Endothelial cell (in vitro differentiated cells): ENCODE data around the gene ESPNL. TPM values are rescaled to one million over a fixed set of nuclear protein-coding genes. Genes with fewer than 3 reads are reported as not detected.
A peak's percentile ranks its signal among the peaks of the same experiment; 100 is the strongest.

ENCODE experiments used
- DNase-seq: peaks from one replicate; pipeline ENCODE4 v3.0.0; 2021; ENCODE audit warnings: low spot score
- H3K27ac Mint-ChIP-seq: one replicate; pipeline ENCODE4 v1.8.0; 2021; ENCODE audit warnings: mixed read lengths, inconsistent platforms; ENCODE audit not compliant: unreplicated experiment
- H3K27me3 Mint-ChIP-seq: one replicate; pipeline ENCODE4 v1.8.0; 2021; ENCODE audit warnings: mild to moderate bottlenecking, moderate library complexity, mixed read lengths, inconsistent platforms; ENCODE audit not compliant: unreplicated experiment
- H3K36me3 Mint-ChIP-seq: one replicate; pipeline ENCODE4 v1.8.0; 2021; ENCODE audit warnings: mild to moderate bottlenecking, low read depth, mixed read lengths, inconsistent platforms; ENCODE audit not compliant: unreplicated experiment
- H3K4me1 Mint-ChIP-seq: one replicate; pipeline ENCODE4 v1.8.0; 2021; ENCODE audit warnings: mild to moderate bottlenecking, mixed read lengths, inconsistent platforms; ENCODE audit not compliant: unreplicated experiment
- H3K4me3 Mint-ChIP-seq: one replicate; pipeline ENCODE4 v1.8.0; 2021; ENCODE audit warnings: mild to moderate bottlenecking, mixed read lengths, inconsistent platforms; ENCODE audit not compliant: unreplicated experiment
- H3K9me3 Mint-ChIP-seq: one replicate; pipeline ENCODE4 v1.8.0; 2021; ENCODE audit warnings: mixed read lengths, inconsistent platforms; ENCODE audit not compliant: unreplicated experiment
- CTCF ChIP-seq: fragments of 200-600 bp; sonication (generic); IDR thresholded peaks from one replicate; pipeline ENCODE4 v1.5.0; 2021; ENCODE audit warnings: antibody characterized with exemption; ENCODE audit not compliant: unreplicated experiment
- total RNA-seq: library from RNA; stranded (reverse); fragmentation: NEBNext Ultra II Directional; extraction: Animal tissue kit (Norgen Biotek cat#: 25700); gene quantifications from one replicate; pipeline ENCODE4 v1.2.1, GENCODE V29; 2021; ENCODE audit not compliant: unreplicated experiment

ESPNL gene
- total RNA-seq, 1 donor from 2014 or later: 0.82 TPM

- DNase-seq: peak; percentile 73
- TF ChIP-seq CTCF: no peak
- H3K4me1 Mint-ChIP-seq: peaks cover 6% of the 10 kb centered on the region
- no peaks in the 10 kb centered on the region for H3K36me3 Mint-ChIP-seq
- no peak overlapping the region for H3K4me3 Mint-ChIP-seq
- no peak overlapping the region for H3K27ac Mint-ChIP-seq
- H3K9me3 Mint-ChIP-seq: no peaks in the 10 kb centered on the region
- H3K27me3 Mint-ChIP-seq: peaks cover 14% of the 10 kb centered on the region
Measured at GRCh38 chr2:238097988-238098871, 1.9 kb upstream of the ESPNL start.

- H3K27me3 Mint-ChIP-seq: peaks cover 10% of the 10 kb centered on the region
- no peak overlapping the region for H3K27ac Mint-ChIP-seq
- no peak for TF ChIP-seq CTCF
- no peaks in the 10 kb centered on the region for H3K9me3 Mint-ChIP-seq
- H3K36me3 Mint-ChIP-seq: no peaks in the 10 kb centered on the region
- no peak overlapping the region for H3K4me3 Mint-ChIP-seq
- no peak for DNase-seq
- H3K4me1 Mint-ChIP-seq: peaks cover 6% of the 10 kb centered on the region
Measured at GRCh38 chr2:238098901-238099713, 1.0 kb upstream of the ESPNL start.

GRCh38 chr2:238099714-238100048, 459 bp upstream of the ESPNL start:
- H3K27ac Mint-ChIP-seq: no peak overlapping the region

GRCh38 chr2:238100821-238101771, 956 bp downstream of the ESPNL start:
- no peak for DNase-seq
- no peak overlapping the region for H3K27ac Mint-ChIP-seq
- TF ChIP-seq CTCF: no peak
- no peaks in the 10 kb centered on the region for H3K36me3 Mint-ChIP-seq
- no peak overlapping the region for H3K4me3 Mint-ChIP-seq
- H3K27me3 Mint-ChIP-seq: peaks cover 9% of the 10 kb centered on the region
- H3K9me3 Mint-ChIP-seq: no peaks in the 10 kb centered on the region
- peaks cover 6% of the 10 kb centered on the region for H3K4me1 Mint-ChIP-seq

More at GRCh38 chr2:238099714-238100048, 459 bp upstream of the ESPNL start:
- Mint-ChIP-seq H3K4me3 (no peak overlapping the region), H3K9me3 (no peaks in the 10 kb centered on the region), H3K27me3 (peaks cover 9% of the 10 kb centered on the region), H3K4me1 (peaks cover 6% of the 10 kb centered on the region), H3K36me3 (no peaks in the 10 kb centered on the region)
- TF ChIP-seq CTCF: no peak
- no peak for DNase-seq
